Measurements from ENCODE around the gene FXN.

- TF ChIP-seq CTCF (IDR thresholded peaks at IDR 0.05) (no peak), POLR2A (IDR thresholded peaks at IDR 0.05) (no peak)
Observed at GRCh38 chr9:69066955-69067354, 31.4 kb downstream of the FXN start.
